ENCODE data around the gene ZSCAN2. TPM values are rescaled to one million over a fixed set of nuclear protein-coding genes. Genes with fewer than 3 reads are reported as not detected.

The ZSCAN2 gene
- total and polyA plus RNA-seq, 2 of the 4 experiments (the other 2 are of a cell fraction): 10.4 to 18.3 TPM

DNA sequence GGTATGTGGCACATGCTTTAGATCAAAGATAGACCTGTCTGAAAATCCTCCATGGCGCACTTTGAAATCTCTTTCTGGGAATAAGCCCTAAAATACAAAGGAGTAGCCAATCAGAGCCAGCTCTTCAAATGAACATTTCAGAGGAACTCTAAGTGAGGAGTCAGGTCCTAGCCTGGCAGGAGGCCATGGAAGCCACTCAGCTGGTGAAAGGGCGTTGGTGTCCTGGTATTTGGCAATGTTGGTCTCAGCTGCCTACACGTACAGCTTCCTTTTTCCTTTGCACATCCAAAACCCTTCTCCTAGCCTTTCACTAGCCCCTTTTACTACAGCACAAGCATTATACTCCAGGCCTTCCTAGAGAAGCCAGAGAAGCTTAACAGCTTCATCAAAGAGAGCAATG is 47.7 kb downstream of the ZSCAN2 start:
- H2BK5ac ChIP-seq (ENCODE audit: low read depth, low read length, poor library complexity, severe bottlenecking): no peak overlapping the region
- no peak overlapping the region for H2AK9ac ChIP-seq (replicated peaks; ENCODE audit: low read depth, low read length, poor library complexity)
- no peak overlapping the region for H3K9ac ChIP-seq (ENCODE audit: low read depth, low read length)
- no peaks in the 10 kb centered on the region for H3K27me3 ChIP-seq (ENCODE audit: control insufficient read depth, insufficient read depth, low read length)
- no peak overlapping the region for H2BK20ac ChIP-seq (ENCODE audit: low read depth, low read length)
- H3K4me2 ChIP-seq (ENCODE audit: low read depth, low read length): no peak overlapping the region
- no peak overlapping the region for H4K91ac ChIP-seq (ENCODE audit: insufficient read depth, low read depth, low read length)
- dilution Hi-C loops (cut with HindIII; ENCODE audit: low sequenced_read_pairs, unreplicated experiment) (no loop called here), intact Hi-C loops (cut with micrococcal nuclease) (no loop called here), in situ Hi-C loops (cut with MboI; ENCODE audit: low sequenced_read_pairs) (no loop called here)
- H3K4me1 ChIP-seq (ENCODE audit: control insufficient read depth, insufficient read depth, low read length): peaks cover 3% of the 10 kb centered on the region
- no peak overlapping the region for H2AK5ac ChIP-seq (ENCODE audit: low read depth, low read length)
- H3K9me1 ChIP-seq (ENCODE audit: insufficient read depth, low read length): peaks cover 9% of the 10 kb centered on the region
- TF ChIP-seq, protein P1, sequence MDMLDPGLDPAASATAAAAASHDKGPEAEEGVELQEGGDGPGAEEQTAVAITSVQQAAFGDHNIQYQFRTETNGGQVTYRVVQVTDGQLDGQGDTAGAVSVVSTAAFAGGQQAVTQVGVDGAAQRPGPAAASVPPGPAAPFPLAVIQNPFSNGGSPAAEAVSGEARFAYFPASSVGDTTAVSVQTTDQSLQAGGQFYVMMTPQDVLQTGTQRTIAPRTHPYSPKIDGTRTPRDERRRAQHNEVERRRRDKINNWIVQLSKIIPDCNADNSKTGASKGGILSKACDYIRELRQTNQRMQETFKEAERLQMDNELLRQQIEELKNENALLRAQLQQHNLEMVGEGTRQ (IDR thresholded peaks at IDR 0.05; ENCODE audit: low read depth, low read length): no peak
- TF ChIP-seq POLR2A (IDR thresholded peaks at IDR 0.05; ENCODE audit: low read depth, low read length) (no peak), CEBPB (IDR thresholded peaks at IDR 0.05; ENCODE audit: low read depth, low read length) (no peak), RCOR1 (IDR thresholded peaks at IDR 0.05; ENCODE audit: insufficient replicate concordance, low read length) (no peak), FOS (IDR thresholded peaks at IDR 0.05; ENCODE audit: low read depth, low read length) (no peak), RAD21 (IDR thresholded peaks at IDR 0.05; ENCODE audit: low read length) (no peak), CHD1 (IDR thresholded peaks at IDR 0.05; ENCODE audit: low read depth, low read length) (no peak), RFX5 (IDR thresholded peaks at IDR 0.05; ENCODE audit: low read depth, low read length) (no peak), NFE2L2 (IDR thresholded peaks at IDR 0.05; ENCODE audit: low read depth, low read length) (no peak), MXI1 (IDR thresholded peaks at IDR 0.05; ENCODE audit: borderline replicate concordance, low read depth, low read length) (no peak), BHLHE40 (IDR thresholded peaks at IDR 0.05; ENCODE audit: low read depth, low read length) (no peak), MAFK (IDR thresholded peaks at IDR 0.05; ENCODE audit: low read depth, low read length) (no peak), MAZ (IDR thresholded peaks at IDR 0.05; ENCODE audit: borderline replicate concordance, low read depth, low read length) (no peak), SMC3 (IDR thresholded peaks at IDR 0.05; ENCODE audit: low read depth, low read length) (no peak)
- TF ChIP-seq, protein P2, sequence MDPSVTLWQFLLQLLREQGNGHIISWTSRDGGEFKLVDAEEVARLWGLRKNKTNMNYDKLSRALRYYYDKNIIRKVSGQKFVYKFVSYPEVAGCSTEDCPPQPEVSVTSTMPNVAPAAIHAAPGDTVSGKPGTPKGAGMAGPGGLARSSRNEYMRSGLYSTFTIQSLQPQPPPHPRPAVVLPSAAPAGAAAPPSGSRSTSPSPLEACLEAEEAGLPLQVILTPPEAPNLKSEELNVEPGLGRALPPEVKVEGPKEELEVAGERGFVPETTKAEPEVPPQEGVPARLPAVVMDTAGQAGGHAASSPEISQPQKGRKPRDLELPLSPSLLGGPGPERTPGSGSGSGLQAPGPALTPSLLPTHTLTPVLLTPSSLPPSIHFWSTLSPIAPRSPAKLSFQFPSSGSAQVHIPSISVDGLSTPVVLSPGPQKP (IDR thresholded peaks at IDR 0.05; ENCODE audit: borderline replicate concordance, low read depth, low read length): no peak
- TF ChIP-seq, protein P3, sequence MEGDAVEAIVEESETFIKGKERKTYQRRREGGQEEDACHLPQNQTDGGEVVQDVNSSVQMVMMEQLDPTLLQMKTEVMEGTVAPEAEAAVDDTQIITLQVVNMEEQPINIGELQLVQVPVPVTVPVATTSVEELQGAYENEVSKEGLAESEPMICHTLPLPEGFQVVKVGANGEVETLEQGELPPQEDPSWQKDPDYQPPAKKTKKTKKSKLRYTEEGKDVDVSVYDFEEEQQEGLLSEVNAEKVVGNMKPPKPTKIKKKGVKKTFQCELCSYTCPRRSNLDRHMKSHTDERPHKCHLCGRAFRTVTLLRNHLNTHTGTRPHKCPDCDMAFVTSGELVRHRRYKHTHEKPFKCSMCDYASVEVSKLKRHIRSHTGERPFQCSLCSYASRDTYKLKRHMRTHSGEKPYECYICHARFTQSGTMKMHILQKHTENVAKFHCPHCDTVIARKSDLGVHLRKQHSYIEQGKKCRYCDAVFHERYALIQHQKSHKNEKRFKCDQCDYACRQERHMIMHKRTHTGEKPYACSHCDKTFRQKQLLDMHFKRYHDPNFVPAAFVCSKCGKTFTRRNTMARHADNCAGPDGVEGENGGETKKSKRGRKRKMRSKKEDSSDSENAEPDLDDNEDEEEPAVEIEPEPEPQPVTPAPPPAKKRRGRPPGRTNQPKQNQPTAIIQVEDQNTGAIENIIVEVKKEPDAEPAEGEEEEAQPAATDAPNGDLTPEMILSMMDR (conservative IDR thresholded peaks at IDR 0.05; ENCODE audit: low read depth, low read length): no peak
- WGBS, 2 experiments (ENCODE audit: extremely low coverage in 2 of 2, insufficient read length in 1 of 2): no CpG with 5 or more reads among the region's 3 CpGs
- no peak overlapping the region for H4K5ac ChIP-seq (ENCODE audit: low read depth, low read length)
- no peak overlapping the region for H3K18ac ChIP-seq (ENCODE audit: low read depth, low read length)
- no TSS peak for BruUV-seq (replicated peaks)
- H3K14ac ChIP-seq (replicated peaks; ENCODE audit: low read depth, low read length): no peak overlapping the region
- ChIA-PET CTCF (no interaction called here), POLR2A (ENCODE audit: unreplicated experiment) (interaction anchor here (0.6 kb wide), 1 partner anchor 24 kb away, joined by 12 read pairs; no protein-coding TSS in a partner anchor)
- H3K27ac ChIP-seq (ENCODE audit: insufficient read depth, low read length): no peak overlapping the region
- no peak overlapping the region for H2BK120ac ChIP-seq (ENCODE audit: low read depth, low read length)
- no peak overlapping the region for H3K4me3 ChIP-seq (ENCODE audit: insufficient read depth, low read depth, low read length)
- H2BK15ac ChIP-seq (ENCODE audit: low read depth, low read length): no peak overlapping the region
- H3K56ac ChIP-seq (ENCODE audit: extremely low read depth, insufficient read depth, low read length): no peak overlapping the region
- H2AFZ ChIP-seq (replicated peaks; ENCODE audit: low read length, poor library complexity): no peak overlapping the region
- no peak overlapping the region for H3K23ac ChIP-seq (ENCODE audit: low read depth, low read length)
- peaks cover 5% of the 10 kb centered on the region; the same call in 1 of the 2 replicates for H4K20me1 ChIP-seq (ENCODE audit: insufficient read depth, low read length)
- H3K9me3 ChIP-seq (ENCODE audit: control insufficient read depth, insufficient read depth, low read length): no peaks in the 10 kb centered on the region
- no peak for DNase-seq
- H3K4ac ChIP-seq (ENCODE audit: low read depth, low read length): no peak overlapping the region
- H3K36me3 ChIP-seq (ENCODE audit: control insufficient read depth, insufficient read depth, low read length): peaks cover 53% of the 10 kb centered on the region
- no peak overlapping the region for H4K8ac ChIP-seq (ENCODE audit: low read depth in 2 of 2, low read length in 2 of 2)
- H3K79me1 ChIP-seq (ENCODE audit: low read depth in 1 of 2, low read length in 2 of 2): peaks cover 26 to 48% of the 10 kb centered on the region in 2 experiments
- ATAC-seq (ENCODE audit: low read depth): no peak

Measured in IMR-90 (cell line).